ENCODE measurements around the gene MSH2.

Gene MSH2

GRCh38 chr2:47503481-47504070 lies 100.6 kb downstream of the MSH2 start:
- no peak for TF ChIP-seq CTCF (IDR thresholded peaks at IDR 0.05)
- no peak overlapping the region for H3K4me3 ChIP-seq

GRCh38 chr2:47504174-47504810 lies 101.3 kb downstream of the MSH2 start:
- no peak for TF ChIP-seq CTCF (IDR thresholded peaks at IDR 0.05)
- no peak for DNase-seq (ENCODE audit: low spot score)
- Histone ChIP-seq H3K27ac (no peak overlapping the region), H3K4me3 (no peak overlapping the region)

More at GRCh38 chr2:47503481-47504070, 100.6 kb downstream of the MSH2 start:
- H3K27ac ChIP-seq = no peak overlapping the region
- no peak for DNase-seq (ENCODE audit: low spot score)

GRCh38 chr2:47506024-47506423 lies 103.1 kb downstream of the MSH2 start:
- no peak overlapping the region for H3K4me3 ChIP-seq
- no peak for TF ChIP-seq CTCF (IDR thresholded peaks at IDR 0.05)
- no peak for DNase-seq (ENCODE audit: low spot score)
- H3K27ac ChIP-seq = no peak overlapping the region

- no peak for TF ChIP-seq CTCF (IDR thresholded peaks at IDR 0.05)
- Histone ChIP-seq H3K4me3 (no peak overlapping the region), H3K27ac (no peak overlapping the region)
- DNase-seq (ENCODE audit: low spot score) = no peak
Observed at GRCh38 chr2:47506436-47506835, 103.5 kb downstream of the MSH2 start.

GRCh38 chr2:47508080-47508479 lies 105.1 kb downstream of the MSH2 start:
- no peak overlapping the region for H3K4me3 ChIP-seq
- no peak overlapping the region for H3K27ac ChIP-seq
- no peak for DNase-seq (ENCODE audit: low spot score)
- TF ChIP-seq CTCF (IDR thresholded peaks at IDR 0.05) = no peak

GRCh38 chr2:47508641-47509040 lies 105.7 kb downstream of the MSH2 start:
- no peak for DNase-seq (ENCODE audit: low spot score)
- TF ChIP-seq CTCF (IDR thresholded peaks at IDR 0.05) = no peak
- Histone ChIP-seq H3K4me3 (no peak overlapping the region), H3K27ac (no peak overlapping the region)

- H3K27ac ChIP-seq = no peak overlapping the region
- DNase-seq (ENCODE audit: low spot score) = no peak
- no peak overlapping the region for H3K4me3 ChIP-seq
- no peak for TF ChIP-seq CTCF (IDR thresholded peaks at IDR 0.05)
Observed at GRCh38 chr2:47509250-47509649, 106.3 kb downstream of the MSH2 start.

Data from coronary artery (tissue), 2 donors.